Measurements from ENCODE around the gene PPARGC1A. TPM values are rescaled to one million over a fixed set of nuclear protein-coding genes. Genes with fewer than 3 reads are reported as not detected.

Gene PPARGC1A
- total RNA-seq, 1 experiment from 2014 or later = 1.9 TPM

DNA sequence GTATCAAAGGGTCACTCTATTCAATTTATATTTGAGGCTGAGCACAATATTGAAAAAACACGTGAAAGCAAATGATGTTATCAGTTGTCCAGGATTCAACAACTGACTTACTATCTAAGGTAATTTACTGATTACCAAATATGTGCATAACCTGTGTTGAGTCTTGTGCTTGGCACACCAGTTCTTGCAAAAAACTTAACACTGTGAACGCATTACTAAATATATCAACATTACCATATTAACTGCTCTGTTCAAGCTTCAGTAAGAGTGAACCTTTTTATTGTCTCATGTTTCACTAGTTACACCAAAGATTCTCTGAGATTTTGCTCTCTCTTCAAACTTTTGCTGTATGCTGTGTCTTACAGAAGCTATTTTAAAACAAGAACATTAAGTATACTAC, 38.4 kb downstream of the PPARGC1A start:
- no peak overlapping the region for H3K27ac Mint-ChIP-seq
- TF ChIP-seq FOXJ3 (CRISPR knock-in tag; IDR thresholded peaks at IDR 0.05; ENCODE audit: borderline replicate concordance) (no peak), EMX1 (CRISPR knock-in tag; IDR thresholded peaks at IDR 0.05) (no peak), NFE2L1 (CRISPR knock-in tag; IDR thresholded peaks at IDR 0.05) (no peak), ZNF423 (CRISPR knock-in tag; IDR thresholded peaks at IDR 0.05) (no peak)
- TF ChIP-seq, protein P1, sequence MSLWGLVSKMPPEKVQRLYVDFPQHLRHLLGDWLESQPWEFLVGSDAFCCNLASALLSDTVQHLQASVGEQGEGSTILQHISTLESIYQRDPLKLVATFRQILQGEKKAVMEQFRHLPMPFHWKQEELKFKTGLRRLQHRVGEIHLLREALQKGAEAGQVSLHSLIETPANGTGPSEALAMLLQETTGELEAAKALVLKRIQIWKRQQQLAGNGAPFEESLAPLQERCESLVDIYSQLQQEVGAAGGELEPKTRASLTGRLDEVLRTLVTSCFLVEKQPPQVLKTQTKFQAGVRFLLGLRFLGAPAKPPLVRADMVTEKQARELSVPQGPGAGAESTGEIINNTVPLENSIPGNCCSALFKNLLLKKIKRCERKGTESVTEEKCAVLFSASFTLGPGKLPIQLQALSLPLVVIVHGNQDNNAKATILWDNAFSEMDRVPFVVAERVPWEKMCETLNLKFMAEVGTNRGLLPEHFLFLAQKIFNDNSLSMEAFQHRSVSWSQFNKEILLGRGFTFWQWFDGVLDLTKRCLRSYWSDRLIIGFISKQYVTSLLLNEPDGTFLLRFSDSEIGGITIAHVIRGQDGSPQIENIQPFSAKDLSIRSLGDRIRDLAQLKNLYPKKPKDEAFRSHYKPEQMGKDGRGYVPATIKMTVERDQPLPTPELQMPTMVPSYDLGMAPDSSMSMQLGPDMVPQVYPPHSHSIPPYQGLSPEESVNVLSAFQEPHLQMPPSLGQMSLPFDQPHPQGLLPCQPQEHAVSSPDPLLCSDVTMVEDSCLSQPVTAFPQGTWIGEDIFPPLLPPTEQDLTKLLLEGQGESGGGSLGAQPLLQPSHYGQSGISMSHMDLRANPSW (CRISPR knock-in tag; conservative IDR thresholded peaks at IDR 0.05; ENCODE audit: low read depth) = no peak
- ATAC-seq = no peak
- H3K4me3 Mint-ChIP-seq = no peak overlapping the region
- H3K27me3 Mint-ChIP-seq (ENCODE audit: low read depth) = no peaks in the 10 kb centered on the region
- POLR2A ChIA-PET = no interaction called here
- CTCF ChIA-PET = interaction anchor here (1.2 to 1.3 kb wide), 2 partner anchors 81 to 484 kb away, joined by 3 to 4 read pairs; no protein-coding TSS in a partner anchor
- no peaks in the 10 kb centered on the region for H3K36me3 Mint-ChIP-seq
- no peaks in the 10 kb centered on the region for H3K9me3 Mint-ChIP-seq
- H3K4me1 Mint-ChIP-seq = peaks cover 29% of the 10 kb centered on the region
- DNase-seq (ENCODE audit: low spot score) = no peak

DNA sequence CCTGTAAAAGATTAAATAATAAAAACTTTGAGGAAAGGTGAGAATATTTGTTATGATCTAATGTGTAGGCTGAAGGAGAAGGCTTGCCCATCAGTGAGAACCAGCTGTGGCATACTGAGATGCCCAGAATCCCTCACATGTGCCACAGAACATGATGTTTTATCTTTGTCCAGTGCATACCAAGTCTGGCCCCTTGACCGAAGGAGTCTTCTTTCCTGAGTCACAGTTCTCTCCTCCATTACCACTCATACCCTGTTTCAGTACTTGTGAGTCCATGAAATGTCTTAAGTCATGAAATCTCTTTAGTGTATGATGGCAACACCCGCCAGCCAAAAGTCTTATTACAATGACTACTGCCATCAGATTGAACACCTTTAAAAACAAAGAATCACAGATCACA, 42.7 kb downstream of the PPARGC1A start:
- Mint-ChIP-seq H3K36me3 (no peaks in the 10 kb centered on the region), H3K27me3 (ENCODE audit: low read depth) (no peaks in the 10 kb centered on the region), H3K27ac (no peak overlapping the region), H3K4me1 (peaks cover 18% of the 10 kb centered on the region), H3K9me3 (no peaks in the 10 kb centered on the region), H3K4me3 (no peak overlapping the region)
- POLR2A ChIA-PET = no interaction called here
- CTCF ChIA-PET = no interaction called here
- no peak for DNase-seq (ENCODE audit: low spot score)
- ATAC-seq = no peak
- TF ChIP-seq, protein P1 (CRISPR knock-in tag; conservative IDR thresholded peaks at IDR 0.05; ENCODE audit: low read depth) = no peak
- TF ChIP-seq, protein P2, sequence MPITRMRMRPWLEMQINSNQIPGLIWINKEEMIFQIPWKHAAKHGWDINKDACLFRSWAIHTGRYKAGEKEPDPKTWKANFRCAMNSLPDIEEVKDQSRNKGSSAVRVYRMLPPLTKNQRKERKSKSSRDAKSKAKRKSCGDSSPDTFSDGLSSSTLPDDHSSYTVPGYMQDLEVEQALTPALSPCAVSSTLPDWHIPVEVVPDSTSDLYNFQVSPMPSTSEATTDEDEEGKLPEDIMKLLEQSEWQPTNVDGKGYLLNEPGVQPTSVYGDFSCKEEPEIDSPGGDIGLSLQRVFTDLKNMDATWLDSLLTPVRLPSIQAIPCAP (CRISPR knock-in tag; IDR thresholded peaks at IDR 0.05) = no peak
- TF ChIP-seq ZNF396 (CRISPR knock-in tag; IDR thresholded peaks at IDR 0.05; ENCODE audit: borderline replicate concordance) (no peak), CREM (CRISPR knock-in tag; IDR thresholded peaks at IDR 0.05) (no peak)

DNA sequence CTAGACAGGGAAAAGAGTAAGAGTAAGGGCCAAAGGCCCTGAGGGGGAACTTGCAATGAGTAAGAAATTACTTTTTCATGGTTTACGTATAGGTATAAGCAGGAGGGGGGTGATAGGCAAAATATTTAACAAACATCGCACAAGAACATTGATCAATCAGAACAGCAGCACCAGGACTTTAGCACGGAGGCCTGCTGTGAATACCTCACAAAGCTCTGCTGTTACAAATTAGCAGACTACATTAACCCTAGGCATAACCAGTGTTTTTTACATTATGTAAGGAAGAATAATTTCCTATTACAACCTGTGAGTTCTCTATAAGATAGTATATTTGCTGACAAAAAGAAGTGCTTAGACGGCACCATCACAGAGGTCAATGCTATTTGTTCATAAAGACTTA, 44.9 kb downstream of the PPARGC1A start:
- H3K4me1 Mint-ChIP-seq = 0 out of 2 replicates have a peak, but pooled peaks cover 4% of the 10 kb centered on the region
- peaks cover under 1% of the 10 kb centered on the region; the same call in 1 of the 2 replicates for H3K9me3 Mint-ChIP-seq
- POLR2A ChIA-PET = no interaction called here
- no peaks in the 10 kb centered on the region for H3K27me3 Mint-ChIP-seq (ENCODE audit: low read depth)
- CTCF ChIA-PET = interaction anchor here (1.0 kb wide), 1 partner anchor 88 kb away, joined by 3 read pairs; no protein-coding TSS in a partner anchor
- TF ChIP-seq CREB1 (CRISPR knock-in tag; IDR thresholded peaks at IDR 0.05) (no peak), PRRX2 (CRISPR knock-in tag; IDR thresholded peaks at IDR 0.05) (no peak), FOXK1 (CRISPR knock-in tag; IDR thresholded peaks at IDR 0.05) (no peak), HMGA2 (CRISPR knock-in tag; IDR thresholded peaks at IDR 0.05) (no peak), ZNF416 (CRISPR knock-in tag; IDR thresholded peaks at IDR 0.05) (no peak)
- TF ChIP-seq, protein P3, sequence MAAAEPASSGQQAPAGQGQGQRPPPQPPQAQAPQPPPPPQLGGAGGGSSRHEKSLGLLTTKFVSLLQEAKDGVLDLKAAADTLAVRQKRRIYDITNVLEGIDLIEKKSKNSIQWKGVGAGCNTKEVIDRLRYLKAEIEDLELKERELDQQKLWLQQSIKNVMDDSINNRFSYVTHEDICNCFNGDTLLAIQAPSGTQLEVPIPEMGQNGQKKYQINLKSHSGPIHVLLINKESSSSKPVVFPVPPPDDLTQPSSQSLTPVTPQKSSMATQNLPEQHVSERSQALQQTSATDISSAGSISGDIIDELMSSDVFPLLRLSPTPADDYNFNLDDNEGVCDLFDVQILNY (CRISPR knock-in tag; IDR thresholded peaks at IDR 0.05) = no peak
- TF ChIP-seq, protein P2 (CRISPR knock-in tag; IDR thresholded peaks at IDR 0.05) = no peak
- TF ChIP-seq, protein P4, sequence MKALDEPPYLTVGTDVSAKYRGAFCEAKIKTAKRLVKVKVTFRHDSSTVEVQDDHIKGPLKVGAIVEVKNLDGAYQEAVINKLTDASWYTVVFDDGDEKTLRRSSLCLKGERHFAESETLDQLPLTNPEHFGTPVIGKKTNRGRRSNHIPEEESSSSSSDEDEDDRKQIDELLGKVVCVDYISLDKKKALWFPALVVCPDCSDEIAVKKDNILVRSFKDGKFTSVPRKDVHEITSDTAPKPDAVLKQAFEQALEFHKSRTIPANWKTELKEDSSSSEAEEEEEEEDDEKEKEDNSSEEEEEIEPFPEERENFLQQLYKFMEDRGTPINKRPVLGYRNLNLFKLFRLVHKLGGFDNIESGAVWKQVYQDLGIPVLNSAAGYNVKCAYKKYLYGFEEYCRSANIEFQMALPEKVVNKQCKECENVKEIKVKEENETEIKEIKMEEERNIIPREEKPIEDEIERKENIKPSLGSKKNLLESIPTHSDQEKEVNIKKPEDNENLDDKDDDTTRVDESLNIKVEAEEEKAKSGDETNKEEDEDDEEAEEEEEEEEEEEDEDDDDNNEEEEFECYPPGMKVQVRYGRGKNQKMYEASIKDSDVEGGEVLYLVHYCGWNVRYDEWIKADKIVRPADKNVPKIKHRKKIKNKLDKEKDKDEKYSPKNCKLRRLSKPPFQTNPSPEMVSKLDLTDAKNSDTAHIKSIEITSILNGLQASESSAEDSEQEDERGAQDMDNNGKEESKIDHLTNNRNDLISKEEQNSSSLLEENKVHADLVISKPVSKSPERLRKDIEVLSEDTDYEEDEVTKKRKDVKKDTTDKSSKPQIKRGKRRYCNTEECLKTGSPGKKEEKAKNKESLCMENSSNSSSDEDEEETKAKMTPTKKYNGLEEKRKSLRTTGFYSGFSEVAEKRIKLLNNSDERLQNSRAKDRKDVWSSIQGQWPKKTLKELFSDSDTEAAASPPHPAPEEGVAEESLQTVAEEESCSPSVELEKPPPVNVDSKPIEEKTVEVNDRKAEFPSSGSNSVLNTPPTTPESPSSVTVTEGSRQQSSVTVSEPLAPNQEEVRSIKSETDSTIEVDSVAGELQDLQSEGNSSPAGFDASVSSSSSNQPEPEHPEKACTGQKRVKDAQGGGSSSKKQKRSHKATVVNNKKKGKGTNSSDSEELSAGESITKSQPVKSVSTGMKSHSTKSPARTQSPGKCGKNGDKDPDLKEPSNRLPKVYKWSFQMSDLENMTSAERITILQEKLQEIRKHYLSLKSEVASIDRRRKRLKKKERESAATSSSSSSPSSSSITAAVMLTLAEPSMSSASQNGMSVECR (CRISPR knock-in tag; IDR thresholded peaks at IDR 0.05; ENCODE audit: borderline replicate concordance) = no peak
- TF ChIP-seq, protein P5, sequence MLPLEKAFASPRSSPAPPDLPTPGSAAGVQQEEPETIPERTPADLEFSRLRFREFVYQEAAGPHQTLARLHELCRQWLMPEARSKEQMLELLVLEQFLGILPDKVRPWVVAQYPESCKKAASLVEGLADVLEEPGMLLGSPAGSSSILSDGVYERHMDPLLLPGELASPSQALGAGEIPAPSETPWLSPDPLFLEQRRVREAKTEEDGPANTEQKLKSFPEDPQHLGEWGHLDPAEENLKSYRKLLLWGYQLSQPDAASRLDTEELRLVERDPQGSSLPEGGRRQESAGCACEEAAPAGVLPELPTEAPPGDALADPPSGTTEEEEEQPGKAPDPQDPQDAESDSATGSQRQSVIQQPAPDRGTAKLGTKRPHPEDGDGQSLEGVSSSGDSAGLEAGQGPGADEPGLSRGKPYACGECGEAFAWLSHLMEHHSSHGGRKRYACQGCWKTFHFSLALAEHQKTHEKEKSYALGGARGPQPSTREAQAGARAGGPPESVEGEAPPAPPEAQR (CRISPR knock-in tag; IDR thresholded peaks at IDR 0.05) = no peak
- H3K27ac Mint-ChIP-seq = no peak overlapping the region
- H3K4me3 Mint-ChIP-seq = no peak overlapping the region
- H3K36me3 Mint-ChIP-seq = no peaks in the 10 kb centered on the region
- ATAC-seq = no peak
- DNase-seq (ENCODE audit: low spot score) = no peak
